MCF 10A (cell line): ENCODE data around the gene ARHGEF37. TPM values are rescaled to one million over a fixed set of nuclear protein-coding genes. Genes with fewer than 3 reads are reported as not detected.

Experiments
- BruUV-seq: library from RNA; stranded (reverse); fragments of 400-500 nt; replicated peaks from 2 replicates; lab custom pipeline; 2021; lab: Mats Ljungman, UMichigan
- CTCF ChIA-PET: fragments of 300-600 bp; sonication (Branson Sonifier 250); formaldehyde crosslinking; extraction: SDS; loops from one replicate; lab custom pipeline; 2021; ENCODE audit warnings: antibody characterized with exemption, inconsistent platforms; lab: Yijun Ruan, JAX
- POLR2A ChIA-PET: fragments of 300-600, 350-650 bp; sonication (Branson Sonifier 250); formaldehyde crosslinking; extraction: SDS; loops from one replicate; lab custom pipeline; 2020; ENCODE audit warnings: antibody characterized with exemption, inconsistent platforms; lab: Yijun Ruan, JAX
- DNase-seq: peaks from one replicate; pipeline ENCODE4 v3.0.0-alpha.2; 2018; ENCODE audit not compliant: unreplicated experiment
- H3K27ac Mint-ChIP-seq: one replicate; pipeline ENCODE4 v1.8.0; 2022; ENCODE audit warnings: mild to moderate bottlenecking, low read depth, mixed read lengths; ENCODE audit not compliant: unreplicated experiment
- H3K27me3 Mint-ChIP-seq: one replicate; pipeline ENCODE4 v1.8.0; 2022; ENCODE audit warnings: mixed read lengths; ENCODE audit not compliant: insufficient read depth, unreplicated experiment
- H3K36me3 Mint-ChIP-seq: one replicate; pipeline ENCODE4 v1.8.0; 2022; ENCODE audit warnings: mild to moderate bottlenecking, moderate library complexity, mixed read lengths; ENCODE audit not compliant: insufficient read depth, unreplicated experiment
- H3K4me1 Mint-ChIP-seq: one replicate; pipeline ENCODE4 v1.8.0; 2022; ENCODE audit warnings: mixed read lengths; ENCODE audit not compliant: insufficient read depth, unreplicated experiment
- H3K4me3 Mint-ChIP-seq: one replicate; pipeline ENCODE4 v1.8.0; 2022; ENCODE audit warnings: mild to moderate bottlenecking, moderate library complexity, mixed read lengths; ENCODE audit not compliant: unreplicated experiment
- H3K9me3 Mint-ChIP-seq: one replicate; pipeline ENCODE4 v1.8.0; 2022; ENCODE audit warnings: mixed read lengths; ENCODE audit not compliant: unreplicated experiment
- intact Hi-C: fragments of 100-400 bp; cut with micrococcal nuclease; formaldehyde crosslinking; loops from 2 replicates; pipeline ENCODE4 v1.14.1; 2022
- total RNA-seq: library from RNA; stranded (reverse); gene quantifications from 2 replicates; pipeline ENCODE4 v1.2.3, GENCODE V29; 2022
- TF ChIP-seq, protein P1 (sequence below): fragments of 200-600 bp; IDR thresholded peaks from one replicate; pipeline ENCODE4 v1.8.0; 2022; ENCODE audit warnings: antibody characterized with exemption, mild to moderate bottlenecking; ENCODE audit not compliant: unreplicated experiment

ARHGEF37 gene
- total RNA-seq, 1 experiment from 2014 or later = 3.9 TPM

DNA sequence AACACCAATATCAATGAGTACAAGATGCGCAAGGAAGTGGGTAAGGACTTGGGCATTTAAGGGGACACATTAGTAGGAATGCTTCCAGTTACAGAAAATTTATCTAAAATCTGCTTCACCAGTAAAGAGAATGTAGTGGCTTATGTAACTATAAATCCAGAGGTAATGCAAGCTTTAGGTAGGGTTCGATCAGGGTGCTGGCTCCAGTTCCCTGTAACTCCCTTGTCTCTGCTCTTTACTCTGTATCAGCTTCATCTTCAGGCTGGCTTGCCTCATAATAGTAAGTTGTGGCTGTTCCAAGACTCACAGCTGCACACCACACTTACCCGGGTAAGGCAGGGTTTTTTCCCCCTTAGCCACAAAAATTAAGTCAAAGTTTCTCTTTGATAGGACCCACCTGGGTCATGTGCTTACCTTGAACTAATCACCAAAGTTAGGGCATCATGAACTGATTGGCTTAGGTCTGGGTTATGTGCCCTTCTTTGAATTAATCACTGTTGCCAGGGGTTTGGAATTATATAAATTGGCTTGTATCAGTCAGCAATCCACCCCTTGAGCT, 35.5 kb downstream of the ARHGEF37 start:
- H3K27ac Mint-ChIP-seq = no peak overlapping the region
- intact Hi-C loops = loop anchor here (5.0 kb wide), 2 partner anchors 130 to 250 kb away; no protein-coding TSS in a partner anchor
- no peaks in the 10 kb centered on the region for H3K9me3 Mint-ChIP-seq
- ChIA-PET POLR2A (interaction anchor here (0.6 to 4.7 kb wide), 7 partner anchors 10 to 246 kb away, joined by 3 to 121 read pairs (median 53); partner anchors contain the start of genes ARHGEF37 and CSNK1A1), CTCF (interaction anchor here (0.6 to 7.7 kb wide), 24 partner anchors 8 to 340 kb away, joined by 3 to 101 read pairs (median 11); partner anchors contain the start of genes ARHGEF37 and CSNK1A1)
- peaks cover 16% of the 10 kb centered on the region for H3K4me1 Mint-ChIP-seq
- H3K4me3 Mint-ChIP-seq = no peak overlapping the region
- peaks cover 38% of the 10 kb centered on the region for H3K36me3 Mint-ChIP-seq
- BruUV-seq = no TSS peak
- TF ChIP-seq, protein P1, sequence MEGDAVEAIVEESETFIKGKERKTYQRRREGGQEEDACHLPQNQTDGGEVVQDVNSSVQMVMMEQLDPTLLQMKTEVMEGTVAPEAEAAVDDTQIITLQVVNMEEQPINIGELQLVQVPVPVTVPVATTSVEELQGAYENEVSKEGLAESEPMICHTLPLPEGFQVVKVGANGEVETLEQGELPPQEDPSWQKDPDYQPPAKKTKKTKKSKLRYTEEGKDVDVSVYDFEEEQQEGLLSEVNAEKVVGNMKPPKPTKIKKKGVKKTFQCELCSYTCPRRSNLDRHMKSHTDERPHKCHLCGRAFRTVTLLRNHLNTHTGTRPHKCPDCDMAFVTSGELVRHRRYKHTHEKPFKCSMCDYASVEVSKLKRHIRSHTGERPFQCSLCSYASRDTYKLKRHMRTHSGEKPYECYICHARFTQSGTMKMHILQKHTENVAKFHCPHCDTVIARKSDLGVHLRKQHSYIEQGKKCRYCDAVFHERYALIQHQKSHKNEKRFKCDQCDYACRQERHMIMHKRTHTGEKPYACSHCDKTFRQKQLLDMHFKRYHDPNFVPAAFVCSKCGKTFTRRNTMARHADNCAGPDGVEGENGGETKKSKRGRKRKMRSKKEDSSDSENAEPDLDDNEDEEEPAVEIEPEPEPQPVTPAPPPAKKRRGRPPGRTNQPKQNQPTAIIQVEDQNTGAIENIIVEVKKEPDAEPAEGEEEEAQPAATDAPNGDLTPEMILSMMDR = no peak
- no peak for DNase-seq
- no peaks in the 10 kb centered on the region for H3K27me3 Mint-ChIP-seq

DNA sequence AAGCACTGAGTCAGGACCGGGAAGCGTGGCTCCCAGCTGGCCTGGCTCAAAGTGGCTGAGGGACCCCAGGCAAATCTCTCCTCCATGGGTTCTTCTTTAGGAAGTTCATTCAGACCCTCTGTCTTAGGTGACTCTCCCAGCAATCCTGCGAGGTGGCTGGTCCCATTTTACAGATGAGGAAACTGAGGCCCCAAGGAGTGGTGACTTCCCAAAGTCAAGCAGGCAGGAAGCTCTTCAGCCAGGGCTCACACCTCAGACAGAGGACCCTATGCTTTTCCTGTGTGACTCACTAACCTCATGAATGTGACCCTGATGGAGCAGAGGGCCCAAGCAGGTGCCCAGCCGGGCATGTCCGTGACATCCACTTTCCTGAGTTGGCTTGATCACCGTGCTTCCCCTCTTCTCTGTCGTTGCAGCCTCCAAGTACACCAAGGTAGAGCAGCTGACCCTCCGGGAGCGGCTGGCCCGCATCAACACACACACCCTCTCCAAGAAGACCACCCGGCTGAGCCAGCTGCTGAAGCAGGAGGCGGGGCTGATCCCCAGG, 36.5 kb downstream of the ARHGEF37 start:
- POLR2A ChIA-PET = interaction anchor here (0.7 to 4.7 kb wide), 19 partner anchors 11 to 212 kb away, joined by 3 to 121 read pairs (median 8); partner anchors contain the start of genes ARHGEF37 and CSNK1A1
- TF ChIP-seq, protein P1 = no peak
- no TSS peak for BruUV-seq
- intact Hi-C loops = loop anchor here (1.0 to 5.0 kb wide), 6 partner anchors 37 to 251 kb away; partner anchors contain the start of gene ARHGEF37
- Mint-ChIP-seq H3K4me3 (no peak overlapping the region), H3K27ac (peak overlapping the region; percentile 28), H3K4me1 (peaks cover 16% of the 10 kb centered on the region), H3K9me3 (no peaks in the 10 kb centered on the region), H3K27me3 (no peaks in the 10 kb centered on the region), H3K36me3 (peaks cover 41% of the 10 kb centered on the region)
- no peak for DNase-seq
- CTCF ChIA-PET = interaction anchor here (0.6 to 7.7 kb wide), 59 partner anchors 9 to 1497 kb away, joined by 3 to 101 read pairs (median 5); partner anchors contain the start of genes ARHGEF37, CSNK1A1, GRPEL2 and IL17B

DNA sequence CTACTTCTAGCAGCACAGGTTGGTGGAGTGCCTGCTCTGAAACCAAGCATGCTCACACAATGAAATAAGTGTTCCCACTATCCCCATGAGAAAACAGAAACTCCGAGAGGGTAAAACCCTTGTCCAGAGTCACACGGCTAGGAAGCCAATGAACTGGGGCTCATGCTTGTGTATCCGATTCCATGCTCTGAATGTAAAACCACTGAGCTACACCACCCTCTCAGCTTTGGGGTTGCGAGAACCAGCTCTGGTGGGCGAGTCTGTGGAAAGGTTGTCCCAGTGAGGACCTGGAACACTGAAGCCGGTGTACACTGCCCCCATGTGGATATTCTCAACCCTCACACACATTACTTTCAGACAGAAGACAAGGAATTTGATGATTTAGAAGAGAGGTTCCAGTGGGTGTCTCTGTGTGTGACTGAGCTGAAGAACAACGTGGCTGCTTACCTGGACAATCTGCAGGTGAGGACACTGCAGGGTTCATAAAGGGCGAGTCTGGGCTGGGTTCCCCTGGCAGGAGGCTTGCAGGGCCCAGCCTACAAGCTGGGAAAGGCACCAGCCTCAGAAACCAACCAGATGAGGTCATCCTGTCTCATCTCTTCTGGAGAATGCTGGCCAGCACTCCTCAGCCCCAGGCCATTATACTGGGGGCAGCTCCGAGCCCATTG, 37.4 kb downstream of the ARHGEF37 start:
- Mint-ChIP-seq H3K36me3 (peaks cover 40% of the 10 kb centered on the region), H3K4me1 (peaks cover 16% of the 10 kb centered on the region), H3K9me3 (no peaks in the 10 kb centered on the region), H3K4me3 (no peak overlapping the region), H3K27ac (peak overlapping the region; percentile 28), H3K27me3 (no peaks in the 10 kb centered on the region)
- DNase-seq = peak; percentile 86
- intact Hi-C loops = loop anchor here (1.0 to 5.0 kb wide), 6 partner anchors 37 to 251 kb away; partner anchors contain the start of gene ARHGEF37
- TF ChIP-seq, protein P1 = peak; percentile 92
- no TSS peak for BruUV-seq
- CTCF ChIA-PET = interaction anchor here (0.6 to 7.7 kb wide), 82 partner anchors 9 to 1496 kb away, joined by 3 to 101 read pairs (median 4); partner anchors contain the start of genes ARHGEF37, CSNK1A1, GRPEL2 and IL17B
- POLR2A ChIA-PET = interaction anchor here (0.5 to 4.7 kb wide), 34 partner anchors 10 to 375 kb away, joined by 3 to 121 read pairs (median 4); partner anchors contain the start of genes ARHGEF37, CSNK1A1 and GRPEL2
